NCI-H82 (cell line): ENCODE results near the gene SNAI3.

ENCODE experiments used
- DNase-seq: peaks from one replicate; lab custom pipeline; 2025; lab: John Stamatoyannopoulos, UW

Gene SNAI3

GRCh38 chr16:88721236-88721635 lies 34.9 kb upstream of the SNAI3 start:
- DNase-seq = no peak

- no peak for DNase-seq
These were observed 34.2 kb upstream of the SNAI3 start for GRCh38 chr16:88720396-88720970.

- no peak for DNase-seq
These were observed 33.6 kb upstream of the SNAI3 start for GRCh38 chr16:88719933-88720296.

- DNase-seq = no peak
These were observed 33.1 kb upstream of the SNAI3 start for GRCh38 chr16:88719267-88719932.

- no peak for DNase-seq
These were observed 31.9 kb upstream of the SNAI3 start for GRCh38 chr16:88718178-88718577.

- no peak for DNase-seq
These were observed 30.3 kb upstream of the SNAI3 start for GRCh38 chr16:88716601-88717001.

GRCh38 chr16:88716201-88716600 lies 29.9 kb upstream of the SNAI3 start:
- DNase-seq = no peak

GRCh38 chr16:88715312-88716190 lies 29.2 kb upstream of the SNAI3 start:
- no peak for DNase-seq

- DNase-seq = no peak
These were observed 28.4 kb upstream of the SNAI3 start for GRCh38 chr16:88714420-88715302.

GRCh38 chr16:88713568-88714419 lies 27.5 kb upstream of the SNAI3 start:
- no peak for DNase-seq

GRCh38 chr16:88713054-88713453 lies 26.7 kb upstream of the SNAI3 start:
- no peak for DNase-seq

- no peak for DNase-seq
These were observed 26.2 kb upstream of the SNAI3 start for GRCh38 chr16:88712362-88712979.

GRCh38 chr16:88711750-88712340 lies 25.5 kb upstream of the SNAI3 start:
- DNase-seq = no peak

- DNase-seq = no peak
These were observed 24.2 kb upstream of the SNAI3 start for GRCh38 chr16:88710556-88710955.

GRCh38 chr16:88706965-88707826 lies 20.9 kb upstream of the SNAI3 start:
- DNase-seq = peak; percentile 87

GRCh38 chr16:88706229-88706964 lies 20.1 kb upstream of the SNAI3 start, which contains the start of the genes CTU2 and RNF166:
Gene CTU2 (plus strand): TSS chr16:88706503. CDS start chr16:88706531, 28 bp downstream.
Gene RNF166 (minus strand): TSS chr16:88706408. CDS start chr16:88706325, 83 bp downstream.
- DNase-seq = peak; percentile 85

- peak; percentile 21 for DNase-seq
These were observed 19.5 kb upstream of the SNAI3 start for GRCh38 chr16:88705801-88706228.

GRCh38 chr16:88705076-88705684 lies 18.9 kb upstream of the SNAI3 start:
- DNase-seq = no peak
